Kidney epithelial cell (primary cell): Measurements from ENCODE around the gene CENATAC. TPM values are rescaled to one million over a fixed set of nuclear protein-coding genes. Genes with fewer than 3 reads are reported as not detected.
A peak's percentile ranks its signal among the peaks of the same experiment; 100 is the strongest.

Experiments
- DNase-seq: peaks from one replicate; pipeline ENCODE4 v3.0.0-alpha.2; 2010; ENCODE audit warnings: low read depth
- H3K27me3 ChIP-seq: 2 replicates; pipeline ENCODE4 v1.6.0; 2011; ENCODE audit warnings: low read length; ENCODE audit not compliant: control insufficient read depth, insufficient read depth
- H3K36me3 ChIP-seq: 2 replicates; pipeline ENCODE4 v1.5.1; 2011; ENCODE audit warnings: low read length; ENCODE audit not compliant: control insufficient read depth, insufficient read depth
- H3K4me3 ChIP-seq: 2 replicates; pipeline ENCODE4 v1.5.1; 2011; ENCODE audit warnings: low read depth, mild to moderate bottlenecking, control low read depth, low read length
- total RNA-seq: library from RNA; depleted of rRNA; stranded (reverse); fragments of >200 nt; gene quantifications from 2 replicates; pipeline ENCODE4 v1.2.3, GENCODE V29; 2015
- TF ChIP-seq, protein P1 (sequence below): IDR thresholded peaks from 2 replicates; pipeline ENCODE4 v1.5.1; 2011; ENCODE audit warnings: mild to moderate bottlenecking, moderate library complexity, low read length, control low read depth, inconsistent platforms; ENCODE audit not compliant: insufficient read depth, poor library complexity, severe bottlenecking

Gene CENATAC
- total RNA-seq, 1 donor from 2014 or later = 25.4 TPM

DNA sequence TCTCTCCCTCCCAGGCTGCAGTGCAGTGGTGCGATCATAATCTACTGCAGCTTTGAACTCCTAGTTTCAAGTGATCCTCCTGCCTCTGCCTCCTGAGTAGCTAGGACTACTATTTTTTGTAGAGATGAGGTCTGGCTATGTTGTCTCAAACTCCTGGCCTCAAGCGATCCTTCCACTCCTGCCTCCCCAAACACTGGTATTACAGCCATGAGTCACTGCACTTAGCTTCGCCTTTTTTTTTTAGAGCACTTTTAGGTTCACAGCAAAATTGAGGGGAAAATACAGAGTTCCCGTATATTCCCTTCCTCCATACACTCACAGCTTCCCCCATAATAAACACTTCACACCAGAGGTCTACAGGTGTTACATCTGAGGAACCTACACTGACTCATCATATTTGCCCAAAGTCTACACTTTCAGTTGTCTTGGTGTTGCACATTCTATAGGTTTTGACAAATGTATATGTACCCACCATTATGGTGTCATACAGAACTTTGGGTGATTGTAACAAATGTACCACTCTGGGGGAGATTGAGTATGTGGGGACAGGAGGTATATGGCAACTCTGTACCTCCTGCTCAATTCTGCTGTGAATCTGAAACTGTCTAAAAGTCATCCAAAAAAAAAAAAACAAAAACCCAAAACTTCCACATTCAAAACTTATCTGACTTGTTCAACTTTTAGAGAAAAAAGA, 44.0 kb downstream of the CENATAC start:
- DNase-seq = no peak

DNA sequence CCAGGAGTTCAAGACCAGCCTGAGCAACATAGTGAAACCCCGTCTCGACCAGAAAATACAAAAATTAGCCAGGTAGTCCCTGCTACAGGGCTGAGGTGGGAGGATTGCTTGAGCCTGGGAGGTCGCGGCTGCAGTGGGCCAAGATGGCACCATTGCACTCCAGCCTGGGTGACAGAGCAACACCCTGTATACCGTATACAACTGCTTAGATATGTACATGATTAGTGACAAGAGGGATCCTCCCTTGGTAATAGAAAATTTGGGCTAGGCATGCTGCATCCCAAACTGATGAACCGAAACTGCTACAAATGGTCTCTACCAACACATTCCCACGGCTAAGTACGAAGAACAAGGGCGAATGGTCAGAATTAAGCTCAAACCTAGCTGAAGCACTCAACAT, 45.0 kb downstream of the CENATAC start:
- Histone ChIP-seq H3K36me3 (peaks cover 6% of the 10 kb centered on the region), H3K4me3 (no peak overlapping the region), H3K27me3 (no peaks in the 10 kb centered on the region)
- TF ChIP-seq, protein P1, sequence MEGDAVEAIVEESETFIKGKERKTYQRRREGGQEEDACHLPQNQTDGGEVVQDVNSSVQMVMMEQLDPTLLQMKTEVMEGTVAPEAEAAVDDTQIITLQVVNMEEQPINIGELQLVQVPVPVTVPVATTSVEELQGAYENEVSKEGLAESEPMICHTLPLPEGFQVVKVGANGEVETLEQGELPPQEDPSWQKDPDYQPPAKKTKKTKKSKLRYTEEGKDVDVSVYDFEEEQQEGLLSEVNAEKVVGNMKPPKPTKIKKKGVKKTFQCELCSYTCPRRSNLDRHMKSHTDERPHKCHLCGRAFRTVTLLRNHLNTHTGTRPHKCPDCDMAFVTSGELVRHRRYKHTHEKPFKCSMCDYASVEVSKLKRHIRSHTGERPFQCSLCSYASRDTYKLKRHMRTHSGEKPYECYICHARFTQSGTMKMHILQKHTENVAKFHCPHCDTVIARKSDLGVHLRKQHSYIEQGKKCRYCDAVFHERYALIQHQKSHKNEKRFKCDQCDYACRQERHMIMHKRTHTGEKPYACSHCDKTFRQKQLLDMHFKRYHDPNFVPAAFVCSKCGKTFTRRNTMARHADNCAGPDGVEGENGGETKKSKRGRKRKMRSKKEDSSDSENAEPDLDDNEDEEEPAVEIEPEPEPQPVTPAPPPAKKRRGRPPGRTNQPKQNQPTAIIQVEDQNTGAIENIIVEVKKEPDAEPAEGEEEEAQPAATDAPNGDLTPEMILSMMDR = no peak
- no peak for DNase-seq

More for the DNA sequence above, 44.0 kb downstream of the CENATAC start:
- Histone ChIP-seq H3K36me3 (peaks cover 6% of the 10 kb centered on the region), H3K27me3 (no peaks in the 10 kb centered on the region), H3K4me3 (no peak overlapping the region)
- TF ChIP-seq, protein P1 = no peak

DNA sequence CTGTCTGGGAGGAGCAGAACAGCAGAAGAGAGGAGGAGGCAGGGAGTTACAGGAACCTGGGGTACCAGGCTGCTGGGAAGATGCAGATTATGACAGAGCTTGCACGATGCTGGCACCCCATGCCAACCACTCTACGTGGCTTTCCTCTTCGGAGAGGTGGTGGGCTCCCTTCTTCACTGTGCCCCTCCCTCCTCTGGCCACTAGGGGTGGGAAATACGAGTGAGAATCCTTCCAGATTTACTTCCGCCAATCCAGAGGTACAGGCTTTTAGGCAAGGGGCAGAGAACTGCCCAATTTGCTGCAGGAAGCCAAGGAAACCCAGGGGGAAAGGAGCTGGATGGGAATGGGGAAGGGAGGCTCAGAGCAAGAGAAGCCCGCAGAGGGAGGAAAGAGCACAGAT, 46.8 kb downstream of the CENATAC start:
- no peaks in the 10 kb centered on the region for H3K27me3 ChIP-seq
- H3K36me3 ChIP-seq = peaks cover 10% of the 10 kb centered on the region
- no peak for DNase-seq
- no peak overlapping the region for H3K4me3 ChIP-seq
- TF ChIP-seq, protein P1 = peak; percentile 15

DNA sequence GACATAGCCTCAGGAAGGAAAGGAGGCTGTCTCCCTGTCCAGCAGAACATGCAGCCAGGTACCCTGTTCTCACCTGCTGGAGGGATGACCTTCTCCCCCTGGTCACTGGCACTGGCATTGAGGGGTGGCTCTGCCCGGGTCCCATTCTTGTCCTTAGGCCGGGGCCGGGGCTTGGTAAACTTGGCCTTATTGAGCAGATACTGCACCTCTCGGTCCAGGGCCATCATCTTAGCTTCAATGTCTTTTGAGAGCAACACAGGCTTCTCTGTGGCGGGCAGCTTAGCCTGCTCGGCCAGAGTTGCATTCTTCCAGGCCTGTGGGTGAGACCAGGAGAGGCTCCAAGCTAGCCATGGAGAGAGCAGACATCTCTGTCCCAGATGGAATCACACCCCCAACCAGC, 48.6 kb downstream of the CENATAC start:
- peaks cover 10% of the 10 kb centered on the region for H3K36me3 ChIP-seq
- no peak for DNase-seq
- no peaks in the 10 kb centered on the region for H3K27me3 ChIP-seq
- TF ChIP-seq, protein P1 = no peak
- H3K4me3 ChIP-seq = no peak overlapping the region

DNA sequence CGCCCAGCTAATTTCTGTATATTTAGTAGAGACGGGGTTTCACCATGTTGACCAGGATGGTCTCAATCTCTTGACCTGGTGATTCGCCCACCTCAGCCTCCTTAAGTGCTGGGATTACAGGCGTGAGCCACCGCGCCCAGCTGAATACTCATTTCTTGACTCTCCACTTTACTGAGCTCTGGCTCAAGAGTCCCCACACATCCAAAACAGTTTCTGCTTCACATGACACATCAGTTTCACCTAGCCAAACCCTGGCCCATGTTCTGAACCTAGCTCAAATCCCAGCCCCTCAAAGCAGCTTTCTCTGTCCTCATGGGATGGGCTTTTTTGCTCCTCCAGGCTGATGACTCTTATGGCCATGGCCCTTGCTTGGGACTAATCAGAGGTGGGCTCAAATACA, 49.3 kb downstream of the CENATAC start:
- Histone ChIP-seq H3K27me3 (no peaks in the 10 kb centered on the region), H3K36me3 (peaks cover 11% of the 10 kb centered on the region), H3K4me3 (no peak overlapping the region)
- no peak for DNase-seq
- TF ChIP-seq, protein P1 = no peak

DNA sequence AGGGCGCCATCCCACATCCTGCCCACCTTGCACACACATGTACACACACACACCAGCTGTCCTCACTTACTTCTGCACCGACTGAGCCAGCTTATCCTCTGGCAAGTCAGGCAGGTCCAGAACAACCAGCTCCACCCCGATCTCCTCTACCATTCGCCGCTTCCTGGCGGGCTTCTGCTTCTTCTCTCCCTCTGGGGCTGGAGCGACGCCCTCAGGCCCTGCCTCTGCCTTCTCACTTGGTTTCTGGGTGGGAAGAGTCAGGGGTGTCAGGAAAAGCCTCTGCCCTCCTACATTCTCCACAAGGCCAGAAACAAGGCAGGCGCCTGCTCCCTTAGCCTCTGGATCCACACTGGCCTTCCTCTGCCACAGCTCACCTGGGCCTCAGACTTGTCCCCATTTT, 50.7 kb downstream of the CENATAC start:
- Histone ChIP-seq H3K36me3 (peaks cover 11% of the 10 kb centered on the region), H3K4me3 (no peak overlapping the region), H3K27me3 (no peaks in the 10 kb centered on the region)
- TF ChIP-seq, protein P1 = no peak
- no peak for DNase-seq
